Erythroblast (primary cell): ENCODE results near the gene IMPDH1.
A peak's percentile ranks its signal among the peaks of the same experiment; 100 is the strongest.

Source experiments
- DNase-seq, 2 experiments: peaks; one replicate each; lab custom pipeline; 2025; lab: John Stamatoyannopoulos, UW
- GATA1 ChIP-seq: IDR thresholded peaks from 2 replicates; pipeline ENCODE4 v1.6.1; 2011; ENCODE audit warnings: low read depth, mild to moderate bottlenecking, control low read depth, low read length, moderate library complexity
- POLR2A ChIP-seq: IDR thresholded peaks from 2 replicates; pipeline ENCODE4 v1.6.1; 2011; ENCODE audit warnings: mild to moderate bottlenecking, low read length

Gene IMPDH1

DNA sequence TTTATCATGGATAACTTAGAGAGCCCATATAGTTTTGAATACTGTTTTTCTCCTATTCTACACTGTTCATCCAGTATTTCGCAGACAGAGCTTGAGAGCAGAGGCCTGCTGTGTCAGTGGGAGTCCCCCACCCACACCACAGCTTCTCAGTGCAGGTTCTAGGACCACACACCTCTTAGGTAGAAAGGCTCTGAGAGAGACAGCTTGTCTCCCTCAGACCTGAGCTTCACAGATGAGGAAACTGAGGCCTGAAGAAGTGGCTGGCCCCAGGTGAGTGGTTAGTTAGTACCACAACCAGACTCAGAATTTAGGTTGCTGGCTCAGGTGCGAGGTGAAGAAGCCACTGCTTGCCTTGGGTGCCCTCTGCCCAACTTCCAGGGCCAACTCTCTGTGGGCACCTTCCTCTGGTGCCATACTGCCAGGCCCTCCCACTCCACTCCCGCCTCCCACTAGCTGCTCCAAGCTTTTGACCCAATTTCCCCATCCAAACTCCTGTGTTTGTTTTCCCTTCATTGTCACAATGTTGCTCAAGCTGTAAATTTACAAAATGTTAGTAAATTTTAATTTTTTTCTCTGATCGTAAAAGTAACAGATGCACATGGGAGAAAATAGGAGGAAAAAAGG is 38.3 kb upstream of the IMPDH1 start:
- no peak for DNase-seq
- TF ChIP-seq GATA1 (no peak), POLR2A (no peak)

DNA sequence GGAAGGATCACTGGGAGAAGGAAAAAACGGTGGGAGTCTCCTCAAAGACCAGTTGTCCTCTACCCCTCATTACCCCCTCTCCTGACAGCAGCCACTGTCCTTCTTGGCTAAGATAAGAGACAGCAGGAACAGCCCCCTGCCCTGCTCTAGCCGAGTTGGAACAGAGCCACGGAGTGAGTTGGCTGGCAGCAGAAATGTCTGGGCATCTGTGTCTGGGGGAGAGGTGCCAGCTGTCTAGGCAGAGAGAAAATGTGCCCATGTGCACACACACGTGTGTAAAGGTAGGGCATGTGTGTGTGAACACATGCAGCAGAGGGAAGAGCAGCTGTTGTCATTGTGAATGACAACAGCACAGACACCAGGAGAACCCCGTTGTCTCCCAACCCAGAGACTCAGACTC is 36.5 kb upstream of the IMPDH1 start:
- DNase-seq, result no peak
- TF ChIP-seq GATA1 (no peak), POLR2A (no peak)

DNA sequence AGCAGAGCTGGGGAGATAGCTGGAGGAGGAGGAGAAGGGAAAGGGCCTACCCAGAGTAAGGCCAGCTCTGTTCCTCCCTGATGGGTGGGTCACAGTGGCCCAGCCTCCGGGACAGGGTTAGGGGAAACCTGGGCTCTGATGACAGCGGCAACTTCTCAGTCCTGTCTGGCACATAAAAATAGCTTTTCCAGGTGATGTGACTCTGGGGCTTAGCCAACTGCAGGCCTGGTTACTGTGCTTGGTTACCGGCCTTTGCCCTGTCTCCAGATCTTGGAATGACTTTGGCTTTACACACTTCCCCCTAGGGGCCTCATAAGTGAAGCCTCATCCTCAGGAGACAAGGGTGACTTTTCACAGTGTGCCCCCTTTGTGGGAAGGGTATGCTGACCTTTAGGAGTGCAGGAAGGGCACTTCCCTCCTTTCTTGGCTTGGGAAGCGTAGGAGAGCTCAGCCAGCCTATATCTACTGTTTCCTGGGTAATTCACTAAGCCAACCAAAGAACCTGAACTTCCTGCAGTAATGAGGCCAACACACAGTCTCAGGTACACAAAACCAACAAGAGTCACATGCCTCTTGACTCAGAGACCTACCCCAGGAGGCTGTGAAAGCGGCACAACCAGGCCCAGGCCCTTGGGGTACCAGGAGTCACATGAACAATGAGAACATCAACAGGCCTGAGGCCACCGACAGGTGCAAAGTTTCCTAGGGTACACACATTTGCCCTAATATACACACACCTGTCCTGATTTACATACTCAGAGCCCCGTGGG is 34.2 kb upstream of the IMPDH1 start:
- no peak for TF ChIP-seq GATA1
- no peak for DNase-seq

DNA sequence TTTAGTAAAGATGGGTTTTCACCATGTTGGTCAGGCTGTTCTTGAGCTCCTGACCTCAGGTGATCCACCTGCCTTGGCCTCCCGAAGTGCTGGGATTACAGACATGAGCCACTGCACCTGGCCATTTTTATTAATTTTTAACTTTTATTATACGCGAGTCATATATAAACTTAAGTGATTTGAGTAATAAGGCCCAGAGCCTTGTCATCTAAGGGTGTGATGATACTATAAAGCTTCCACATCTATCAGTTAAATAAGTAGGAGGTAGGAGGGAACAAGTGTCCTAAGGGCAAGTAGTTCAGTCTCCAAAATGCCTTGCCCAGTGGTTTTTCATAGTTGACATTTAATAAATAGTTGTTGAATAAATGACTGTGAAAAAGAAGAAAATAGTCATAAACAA is 32.6 kb upstream of the IMPDH1 start:
- no peak for DNase-seq
- TF ChIP-seq POLR2A (no peak), GATA1 (no peak)

DNA sequence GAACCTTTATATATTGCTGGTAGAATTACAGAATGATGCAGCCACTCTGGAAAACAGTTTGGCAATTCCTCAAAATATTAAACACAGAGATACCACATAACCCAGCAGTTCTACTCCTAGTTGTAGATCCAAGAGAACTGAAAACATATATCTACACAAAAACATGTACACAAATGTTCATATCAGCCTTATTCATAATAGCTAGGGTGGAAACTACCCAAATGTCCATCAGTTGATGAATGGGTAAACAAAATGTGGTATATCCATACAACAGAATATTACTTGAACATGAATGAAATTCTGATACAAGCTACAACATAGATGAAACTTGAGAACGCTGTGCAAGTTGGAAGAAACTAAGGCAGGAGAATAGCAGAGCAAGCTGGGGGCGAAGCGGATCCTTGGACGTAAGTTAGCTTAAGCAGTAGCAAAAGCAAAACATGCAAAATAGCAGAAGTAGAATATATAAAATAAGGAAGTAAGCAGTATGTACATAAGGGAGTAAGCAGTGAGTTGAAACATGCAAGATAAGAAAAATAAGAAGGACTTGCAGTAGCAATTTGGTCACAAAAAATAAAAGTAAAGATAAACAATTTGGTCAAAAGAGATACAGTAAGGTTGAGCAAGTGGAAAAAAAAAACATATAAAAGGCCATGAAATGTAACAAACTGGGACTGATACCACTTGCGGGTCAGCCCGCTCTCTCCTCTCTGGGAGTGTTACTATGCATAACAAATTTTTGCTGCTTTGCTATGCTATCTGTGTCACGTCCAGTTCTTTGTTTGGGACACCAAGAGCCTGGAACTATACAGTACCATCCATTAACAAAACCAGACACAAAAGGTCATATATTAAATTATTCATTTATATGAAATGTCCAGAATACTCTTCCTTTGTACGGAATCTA is 27.9 kb upstream of the IMPDH1 start:
- DNase-seq, result no peak

DNA sequence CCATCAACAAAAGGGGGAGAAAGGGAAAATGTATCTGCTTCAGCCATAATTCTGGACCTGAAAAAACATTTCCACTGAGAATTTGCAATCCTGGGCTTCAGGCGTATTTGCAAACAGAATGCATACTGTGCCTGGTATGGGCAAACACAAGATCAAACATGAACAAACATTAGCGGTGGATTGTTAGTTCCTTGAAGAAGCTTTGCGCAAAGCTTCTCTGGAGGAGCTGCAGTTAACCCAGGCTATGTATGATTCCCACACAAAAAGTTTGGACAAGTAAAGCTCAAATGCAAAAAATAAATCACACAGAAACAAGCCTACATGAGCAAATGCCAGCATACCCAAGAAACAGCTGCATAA is 25.5 kb upstream of the IMPDH1 start:
- TF ChIP-seq GATA1 (no peak), POLR2A (no peak)

More for the DNA sequence above, 27.9 kb upstream of the IMPDH1 start:
- TF ChIP-seq POLR2A (no peak), GATA1 (no peak)

DNA sequence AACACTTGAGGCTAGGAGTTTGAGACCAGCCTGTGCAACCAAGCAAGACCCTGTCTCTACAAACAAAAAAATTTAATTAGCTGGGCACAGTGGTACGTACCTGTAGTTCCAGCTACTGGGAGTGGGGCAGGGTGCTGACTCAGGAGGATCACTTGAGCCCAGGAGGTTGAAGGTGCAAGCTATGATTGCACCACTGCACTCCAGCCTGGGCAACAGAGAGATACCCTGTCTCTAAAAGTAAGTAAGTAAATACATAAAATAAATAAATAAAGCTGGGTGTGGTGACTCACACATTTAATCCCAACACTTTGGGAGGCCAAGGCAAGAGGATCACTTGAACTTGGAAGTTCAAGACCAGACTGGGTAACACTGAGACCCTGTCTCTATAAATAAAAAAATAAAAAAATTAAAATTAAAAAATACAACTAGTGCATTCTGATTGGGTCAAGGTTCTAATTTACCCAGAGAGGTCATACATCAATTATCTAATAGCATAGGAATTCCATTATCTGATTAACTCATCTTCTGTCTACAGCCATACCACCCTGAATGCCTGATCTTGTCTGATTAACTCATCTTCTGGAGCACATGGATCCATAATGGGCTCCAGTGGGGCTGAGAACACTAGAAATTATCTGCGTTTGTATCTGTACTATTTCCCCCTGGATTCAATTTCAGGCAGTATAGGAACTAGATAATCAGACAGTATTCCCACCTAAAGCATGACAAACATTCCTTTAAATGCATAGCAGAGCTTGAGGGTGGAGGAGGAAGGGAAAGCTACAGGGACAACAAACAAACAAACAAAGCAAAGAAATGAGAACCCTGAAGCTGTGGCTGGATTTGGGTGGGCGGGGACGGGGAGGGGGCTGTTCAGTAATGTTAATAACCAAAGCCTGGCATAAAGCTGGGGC is 24.9 kb upstream of the IMPDH1 start:
- no peak for DNase-seq
- TF ChIP-seq POLR2A (no peak), GATA1 (no peak)

More for the DNA sequence above, 25.5 kb upstream of the IMPDH1 start:
- DNase-seq, result no peak

DNA sequence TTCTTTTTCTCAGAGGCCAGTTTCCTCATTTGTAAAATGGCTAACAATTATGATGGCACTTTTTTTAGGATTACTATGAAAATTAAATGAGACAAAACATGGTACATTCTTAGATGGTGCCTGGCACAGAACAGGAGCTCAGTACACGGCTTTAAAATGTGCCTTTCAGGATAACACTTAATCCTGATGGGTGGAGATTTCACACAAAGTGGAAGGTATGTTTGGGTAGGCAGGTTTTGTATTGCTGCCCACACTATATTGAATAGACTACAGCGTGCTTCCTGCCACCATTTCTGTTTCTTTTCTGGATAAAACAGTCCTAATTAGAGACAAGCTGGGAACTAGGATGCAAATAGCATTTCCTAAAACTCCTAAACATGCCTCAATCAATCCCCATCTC is 22.0 kb upstream of the IMPDH1 start:
- TF ChIP-seq POLR2A, result no peak
- TF ChIP-seq GATA1, result no peak

DNA sequence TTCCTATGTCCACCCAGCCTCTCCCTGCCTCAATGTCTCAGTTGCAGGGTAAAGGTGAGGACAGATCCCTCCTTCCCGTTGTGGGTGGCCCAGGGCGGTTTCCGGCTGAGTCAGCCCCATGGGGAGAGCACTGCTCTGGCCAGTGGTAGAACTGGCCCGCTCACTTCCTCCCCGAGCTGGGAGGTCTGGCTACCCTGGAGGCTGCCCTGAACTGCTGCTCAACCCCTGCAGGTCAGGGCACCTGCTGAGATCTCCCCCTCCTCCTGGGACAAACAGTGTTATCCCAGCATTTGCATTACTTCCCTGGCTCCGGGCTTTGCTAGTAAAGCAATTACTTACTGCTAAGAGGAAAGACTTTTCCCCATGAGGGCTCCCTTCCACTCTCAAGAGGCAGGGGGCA is 21.4 kb upstream of the IMPDH1 start:
- TF ChIP-seq GATA1 (no peak), POLR2A (no peak)
- DNase-seq, result no peak

More for the DNA sequence above, 22.0 kb upstream of the IMPDH1 start:
- DNase-seq, result no peak

DNA sequence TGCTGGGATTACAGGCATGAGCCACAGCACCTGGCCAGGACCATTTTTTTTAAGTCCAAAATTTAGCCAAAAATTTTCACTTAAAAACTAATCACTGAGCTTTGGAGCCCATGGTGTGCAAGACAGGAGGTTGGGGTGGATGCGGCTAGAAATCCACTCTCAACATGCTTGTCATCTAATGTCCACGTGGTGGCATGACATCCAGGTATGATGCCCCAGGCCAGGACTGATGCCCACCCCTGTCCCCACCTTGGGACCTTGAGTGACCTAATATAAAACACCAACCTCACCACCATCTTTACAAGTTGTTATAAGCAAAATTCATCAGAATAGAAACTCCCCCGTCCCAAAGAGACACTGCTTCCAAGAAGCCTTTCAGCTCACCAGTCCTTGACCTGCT is 20.4 kb upstream of the IMPDH1 start:
- TF ChIP-seq GATA1, result no peak
- TF ChIP-seq POLR2A, result no peak

DNA sequence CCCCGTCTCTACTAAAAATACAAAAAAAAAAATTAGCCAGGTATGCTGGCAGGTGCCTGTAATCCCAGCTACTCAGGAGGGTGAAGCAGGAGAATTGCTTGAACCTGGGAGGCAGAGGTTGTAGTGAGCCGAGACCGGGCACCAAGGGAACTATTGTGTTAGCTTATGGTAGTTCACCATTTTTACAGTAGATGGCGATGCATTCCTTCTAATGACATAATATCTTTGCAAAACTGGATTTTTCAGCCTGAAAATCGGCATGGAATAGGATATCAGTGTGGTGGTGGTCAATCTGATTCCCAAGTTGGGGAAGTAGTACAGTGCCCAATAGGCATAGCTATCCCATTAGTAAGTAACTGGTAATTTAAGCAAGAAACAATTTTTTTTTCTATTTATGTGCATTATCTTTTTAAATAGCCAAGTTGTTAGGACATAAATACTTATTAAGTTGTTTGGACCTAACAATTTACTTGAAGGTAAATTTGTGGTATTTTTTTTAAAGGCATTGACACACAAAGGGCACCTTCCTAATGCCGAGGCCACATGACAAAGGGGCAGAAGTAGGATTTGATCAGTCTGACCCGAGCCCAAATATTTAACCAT is 17.6 kb upstream of the IMPDH1 start:
- DNase-seq, result peak; percentile 43 to 65
- TF ChIP-seq GATA1 (no peak), POLR2A (no peak)

More for the DNA sequence above, 20.4 kb upstream of the IMPDH1 start:
- no peak for DNase-seq

DNA sequence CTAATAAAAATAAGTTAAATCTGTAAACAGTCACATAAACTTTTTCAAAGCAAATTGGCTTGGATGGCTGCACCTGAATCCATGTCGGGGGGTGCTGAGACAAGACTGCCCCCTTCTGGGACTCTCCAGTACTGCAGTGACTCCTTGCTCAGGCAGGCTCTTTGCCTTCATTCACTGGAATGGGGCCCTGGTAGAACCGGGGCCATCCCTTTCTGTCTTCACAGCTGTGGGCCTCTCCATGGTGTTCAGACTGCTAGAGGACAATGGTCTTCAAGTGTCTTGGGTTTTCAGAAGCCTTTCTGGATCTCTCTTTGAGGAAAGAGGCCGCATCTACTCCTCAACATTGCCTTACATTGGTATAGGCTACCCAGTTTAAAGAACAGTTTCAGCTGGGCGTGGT is 16.1 kb upstream of the IMPDH1 start:
- TF ChIP-seq GATA1 (no peak), POLR2A (no peak)
- DNase-seq, result peak; percentile 59 to 78

DNA sequence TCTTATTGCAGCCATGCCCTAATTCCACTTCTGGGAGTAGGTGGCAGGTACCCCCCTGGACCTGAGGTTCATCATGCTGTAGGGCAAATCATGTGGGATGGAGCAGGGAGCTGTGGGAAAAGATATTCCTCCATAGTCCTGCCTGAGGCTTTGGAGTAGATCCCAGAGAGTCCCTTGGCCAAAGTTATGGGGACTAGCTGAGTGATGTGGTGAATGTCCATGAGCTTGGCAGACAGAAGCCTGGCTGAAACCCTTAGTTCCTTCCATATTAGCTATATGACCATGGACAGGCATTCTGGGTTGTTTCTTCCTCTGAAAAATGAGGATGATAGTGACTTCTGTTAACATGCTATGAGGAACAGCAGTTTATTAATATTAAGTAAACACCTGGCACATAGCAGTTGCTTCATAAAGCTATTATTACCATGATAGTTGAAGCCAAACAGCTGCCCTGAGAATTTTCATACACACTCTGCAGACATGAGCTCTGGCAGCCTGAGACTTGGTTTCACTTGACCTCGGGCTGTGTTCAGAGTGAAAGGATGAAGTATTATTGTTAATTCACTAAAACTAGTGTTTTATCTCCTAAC is 15.0 kb upstream of the IMPDH1 start:
- TF ChIP-seq POLR2A, result no peak
- no peak for TF ChIP-seq GATA1
- no peak for DNase-seq
